ENCODE data around the gene CELF2.

CELF2 gene

DNA sequence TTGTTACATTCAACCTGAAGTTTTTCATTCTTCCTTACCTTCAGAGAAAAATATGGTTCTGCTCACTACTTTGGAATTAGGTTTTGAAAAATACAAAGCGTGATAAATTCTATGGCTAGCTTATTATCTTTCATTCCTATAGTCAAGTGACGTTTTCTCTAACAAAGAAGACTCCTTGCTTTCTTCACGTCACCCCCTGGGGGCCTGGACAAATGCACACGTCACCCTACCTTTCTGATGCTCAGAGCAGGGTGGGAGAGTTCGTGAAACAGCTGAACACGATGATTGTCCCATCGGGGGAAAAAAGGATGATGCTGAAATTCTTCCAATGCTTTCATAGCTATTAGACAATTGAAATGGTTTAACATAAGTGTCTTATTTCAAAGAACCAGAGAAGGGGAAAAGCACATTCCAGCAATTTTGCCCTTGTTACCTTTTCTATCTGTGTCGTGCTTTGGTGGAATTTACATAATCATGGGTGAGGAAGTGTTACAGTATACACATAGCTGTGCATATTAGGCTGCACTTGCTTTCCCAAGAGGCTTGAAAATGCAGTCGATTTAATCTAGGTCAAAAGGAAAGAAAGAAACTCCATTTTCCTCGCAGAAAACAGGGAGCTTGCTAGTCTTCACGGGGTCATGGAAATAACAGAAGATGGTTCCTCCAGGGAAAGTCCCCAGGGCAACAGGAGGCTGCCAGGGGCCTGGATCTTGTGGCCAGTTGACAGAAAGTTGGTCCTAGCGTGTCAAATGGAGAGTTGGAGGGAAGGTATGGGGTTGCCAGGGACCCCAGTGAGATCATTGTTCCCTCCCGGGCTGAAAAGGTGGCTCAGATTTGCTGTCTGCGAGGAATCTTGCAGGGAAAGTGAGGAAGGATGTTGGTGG is 189.2 kb downstream of the CELF2 start:
- DNase-seq: no peak

DNA sequence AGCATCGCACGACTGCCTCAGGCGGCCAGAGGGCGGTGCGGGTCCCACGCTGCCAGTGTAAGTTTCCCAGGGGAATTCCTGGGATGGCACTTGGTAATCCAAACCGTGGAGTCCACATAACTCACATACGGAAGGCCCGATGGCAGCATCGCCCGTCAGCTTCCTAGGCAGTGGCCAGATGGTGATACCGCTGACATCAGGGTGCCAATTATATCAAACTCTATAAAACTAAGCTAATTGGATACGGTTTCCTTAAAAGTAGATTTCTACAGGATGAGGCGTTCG is 189.8 kb downstream of the CELF2 start:
- no peak for DNase-seq

- DNase-seq: no peak
Measured at GRCh38 chr10:11208243-11208642, 190.6 kb downstream of the CELF2 start.

- DNase-seq: no peak
Measured at GRCh38 chr10:11208908-11209829, 191.5 kb downstream of the CELF2 start.

DNA sequence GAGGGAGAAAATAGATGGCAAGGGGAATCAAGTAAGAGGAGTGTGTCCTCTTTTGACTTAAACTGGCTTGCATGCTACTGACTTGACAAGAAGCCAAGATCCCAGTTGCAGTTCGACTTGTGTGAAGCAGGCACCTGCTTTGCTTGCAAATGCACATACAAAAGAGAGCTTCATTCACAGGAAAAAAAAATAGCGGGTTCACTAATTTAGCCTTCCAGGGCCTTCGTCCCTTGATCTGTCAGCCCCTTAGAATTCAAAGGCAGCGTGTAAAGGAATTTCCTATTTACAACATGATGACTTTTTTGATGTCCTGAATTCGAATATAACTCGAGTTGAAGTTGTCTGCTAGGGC is 192.1 kb downstream of the CELF2 start:
- DNase-seq: no peak

DNA sequence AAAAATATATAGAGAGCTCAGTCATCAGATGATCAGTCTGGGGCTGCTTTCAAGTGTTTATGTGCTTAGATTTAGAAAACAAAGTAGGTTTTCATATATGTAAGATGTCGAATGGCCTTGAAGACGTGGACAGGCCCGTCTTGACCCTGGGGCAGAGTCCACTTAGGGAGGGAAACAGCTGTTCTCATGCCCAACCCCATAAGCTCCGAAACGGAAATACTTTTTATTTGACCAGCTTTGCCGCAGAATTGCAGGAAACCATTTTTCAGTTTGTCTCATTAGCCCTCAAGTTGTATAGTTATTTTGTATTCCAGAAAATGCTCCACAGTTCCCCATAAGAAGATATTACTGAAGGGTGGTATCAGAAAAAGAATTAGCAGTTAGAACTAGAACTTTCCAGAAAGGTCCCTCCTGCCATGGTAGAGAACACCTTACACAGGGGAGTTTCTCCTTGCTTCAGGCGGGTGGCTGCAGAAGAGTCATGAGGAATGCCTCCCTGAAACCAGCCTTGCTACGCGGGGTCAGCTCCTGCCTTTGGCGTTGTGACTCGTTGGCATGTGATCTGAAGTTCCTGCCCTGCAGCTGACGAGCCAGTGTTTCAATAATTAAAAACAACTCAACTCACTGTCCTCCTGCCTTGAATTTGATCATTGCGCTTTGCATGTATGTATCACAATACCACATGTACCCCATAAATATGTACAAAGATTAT is 192.7 kb downstream of the CELF2 start:
- DNase-seq: no peak

- DNase-seq: no peak
Measured at GRCh38 chr10:11212288-11213085, 194.8 kb downstream of the CELF2 start.

- no peak for DNase-seq
Measured at GRCh38 chr10:11213137-11213536, 195.5 kb downstream of the CELF2 start.

- no peak for DNase-seq
Measured at GRCh38 chr10:11214407-11214806, 196.7 kb downstream of the CELF2 start.

GRCh38 chr10:11215471-11215870 is 197.8 kb downstream of the CELF2 start:
- DNase-seq: no peak

GRCh38 chr10:11217521-11217920 is 199.8 kb downstream of the CELF2 start:
- no peak for DNase-seq

DNA sequence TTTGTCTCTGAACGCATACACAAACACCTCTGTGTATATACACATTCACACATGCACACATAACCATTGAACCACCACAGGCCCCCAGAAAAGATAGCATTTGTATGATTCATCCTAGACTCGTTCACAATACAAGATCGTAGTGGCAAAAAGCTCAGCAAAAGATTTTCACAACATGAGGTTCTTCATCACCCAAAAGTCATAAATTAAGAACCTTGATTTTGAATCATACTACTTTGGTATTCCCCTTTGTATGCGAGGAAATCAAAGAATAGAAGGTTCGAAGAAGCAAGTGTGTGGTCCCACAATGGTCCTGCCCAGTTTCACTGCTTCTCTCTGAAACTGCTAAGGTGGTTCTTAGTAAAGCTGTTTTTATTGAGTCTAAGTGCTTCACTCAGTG is 200.7 kb downstream of the CELF2 start:
- no peak for DNase-seq

- DNase-seq: no peak
Measured at GRCh38 chr10:11219431-11219830, 201.8 kb downstream of the CELF2 start.

DNA sequence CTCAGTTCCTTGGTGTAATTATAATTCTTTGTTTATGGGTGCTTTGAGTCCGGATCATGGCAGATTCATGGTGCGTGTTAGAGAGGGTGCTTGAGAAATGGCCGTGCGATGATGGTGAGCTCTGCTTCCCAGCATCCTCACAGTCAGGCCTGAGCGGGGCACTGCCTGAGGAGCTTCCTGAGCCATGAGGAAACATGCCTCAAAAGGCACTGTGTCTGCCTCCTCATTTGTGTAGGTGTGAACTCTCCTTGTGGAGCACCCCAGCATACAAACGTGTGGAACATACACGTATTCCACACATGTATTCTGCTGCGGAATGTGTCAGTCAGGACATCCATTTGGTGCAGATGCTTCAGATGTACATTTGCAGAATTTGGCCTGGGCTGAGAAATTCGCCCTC is 205.4 kb downstream of the CELF2 start:
- no peak for DNase-seq

DNA sequence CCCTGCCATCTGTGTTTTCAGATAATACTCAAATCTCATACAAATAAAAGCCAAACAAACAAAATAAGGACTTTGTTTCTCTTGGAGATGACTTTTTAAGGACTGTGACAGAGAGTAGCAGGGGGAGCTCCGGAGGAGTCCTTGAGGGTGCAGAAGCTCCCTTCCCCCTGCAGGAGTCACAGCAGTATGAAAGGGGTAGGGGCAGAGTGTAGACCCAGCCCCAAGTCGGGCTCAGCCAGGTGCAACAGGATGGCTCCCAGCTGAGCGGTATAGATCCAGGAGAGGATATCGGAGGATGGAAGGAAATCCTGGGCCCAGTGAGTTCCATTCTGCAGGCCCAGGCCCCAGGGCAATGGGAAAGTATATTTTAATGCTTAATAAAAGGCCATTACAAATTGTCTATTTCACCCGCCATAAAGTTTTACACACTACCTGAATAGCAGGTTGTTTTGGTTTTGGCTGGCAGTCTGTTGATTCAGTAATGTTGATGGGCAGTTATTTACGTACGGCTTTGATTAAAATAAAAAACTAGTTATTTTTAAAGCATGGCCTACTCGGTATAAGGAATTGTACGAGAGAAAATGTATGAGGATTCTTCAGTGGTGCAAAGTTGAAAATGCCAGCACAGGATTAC is 206.0 kb downstream of the CELF2 start:
- no peak for DNase-seq

- DNase-seq: no peak
Measured at GRCh38 chr10:11224321-11224720, 206.6 kb downstream of the CELF2 start.

DNA sequence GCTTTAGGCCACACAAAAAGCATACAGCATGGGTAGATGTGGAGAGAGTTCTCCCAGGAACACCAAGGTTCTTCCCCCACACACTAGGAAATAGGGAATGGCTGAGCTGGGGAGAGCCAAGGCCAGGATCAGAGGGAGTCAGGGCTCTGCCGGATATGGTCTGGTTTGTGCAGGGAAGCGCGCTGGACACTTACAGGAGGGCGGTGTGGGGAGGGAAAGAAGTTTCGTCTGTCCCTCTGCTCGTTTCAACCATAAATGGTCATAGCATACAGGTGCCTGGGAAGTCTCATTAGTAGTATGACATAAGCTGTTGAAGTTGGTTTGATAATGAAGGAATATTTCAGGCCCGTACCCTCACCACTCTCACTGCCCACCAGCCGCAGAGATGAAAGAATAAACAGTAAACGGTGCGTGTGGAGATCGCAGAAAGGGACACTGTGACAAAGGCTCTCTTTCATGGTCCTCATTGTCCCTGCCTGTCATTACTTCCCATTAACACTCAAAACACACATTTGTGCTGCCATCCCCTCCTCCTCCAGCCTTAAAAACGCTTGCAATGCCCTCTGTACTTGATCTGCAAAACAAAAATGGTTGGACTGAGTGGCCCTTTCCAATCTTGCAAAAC is 207.2 kb downstream of the CELF2 start:
- DNase-seq: no peak

DNA sequence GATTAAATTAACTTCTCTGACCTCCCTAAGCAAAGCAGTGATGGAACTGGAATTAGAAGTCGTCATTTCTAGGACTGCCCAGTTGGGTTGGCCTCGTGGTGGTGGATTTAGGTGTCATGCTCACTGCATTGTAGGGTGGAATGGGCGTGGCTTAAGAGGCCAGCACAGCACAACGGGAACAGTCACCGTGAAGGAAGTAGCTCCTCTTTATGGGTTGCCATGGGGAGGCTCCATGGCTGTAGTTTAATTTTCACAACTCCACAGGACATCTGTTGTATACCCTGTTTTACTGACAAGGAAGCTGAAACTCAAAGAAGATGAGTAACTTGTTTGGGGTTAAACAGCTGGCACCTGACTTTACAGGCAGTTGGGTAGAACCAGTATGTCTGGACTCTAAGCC is 208.3 kb downstream of the CELF2 start:
- DNase-seq: no peak

- no peak for DNase-seq
Measured at GRCh38 chr10:11227103-11227502, 209.4 kb downstream of the CELF2 start.

DNA sequence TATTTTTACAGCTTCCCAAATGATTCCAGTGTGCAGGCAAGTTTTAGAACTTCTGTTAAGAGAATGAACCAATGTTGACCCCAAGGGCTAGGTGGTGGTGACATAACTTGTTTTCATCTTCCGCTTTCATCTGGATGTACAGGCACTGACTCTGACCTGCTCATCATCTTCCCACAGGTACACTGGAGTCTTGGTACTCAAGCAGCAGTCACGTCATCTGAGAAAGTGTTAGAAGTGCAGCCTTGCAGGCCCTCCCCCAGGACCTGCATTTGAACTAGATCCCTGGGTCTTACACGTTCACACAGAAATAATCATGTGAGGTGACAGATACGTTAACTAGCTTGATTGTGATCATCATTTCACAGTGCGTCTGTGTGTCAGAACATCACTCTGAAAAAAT is 212.2 kb downstream of the CELF2 start:
- DNase-seq: no peak

- DNase-seq: no peak
Measured at GRCh38 chr10:11230498-11231167, 213.0 kb downstream of the CELF2 start.

Measured in NCI-H2081 treated with DMSO at 0.1 percent for 48 hours (cell line).